ENCODE data around the gene TMBIM1.
"Not testable (repeated sequence)": the region's sequence is repeated elsewhere in the genome, so short reads cannot be mapped to it uniquely, and the experiment has no call there.

TMBIM1 gene

GRCh38 chr2:218290316-218291261 is 1.7 kb downstream of the TMBIM1 start:
- DNase-seq, result peak; percentile 44

DNA sequence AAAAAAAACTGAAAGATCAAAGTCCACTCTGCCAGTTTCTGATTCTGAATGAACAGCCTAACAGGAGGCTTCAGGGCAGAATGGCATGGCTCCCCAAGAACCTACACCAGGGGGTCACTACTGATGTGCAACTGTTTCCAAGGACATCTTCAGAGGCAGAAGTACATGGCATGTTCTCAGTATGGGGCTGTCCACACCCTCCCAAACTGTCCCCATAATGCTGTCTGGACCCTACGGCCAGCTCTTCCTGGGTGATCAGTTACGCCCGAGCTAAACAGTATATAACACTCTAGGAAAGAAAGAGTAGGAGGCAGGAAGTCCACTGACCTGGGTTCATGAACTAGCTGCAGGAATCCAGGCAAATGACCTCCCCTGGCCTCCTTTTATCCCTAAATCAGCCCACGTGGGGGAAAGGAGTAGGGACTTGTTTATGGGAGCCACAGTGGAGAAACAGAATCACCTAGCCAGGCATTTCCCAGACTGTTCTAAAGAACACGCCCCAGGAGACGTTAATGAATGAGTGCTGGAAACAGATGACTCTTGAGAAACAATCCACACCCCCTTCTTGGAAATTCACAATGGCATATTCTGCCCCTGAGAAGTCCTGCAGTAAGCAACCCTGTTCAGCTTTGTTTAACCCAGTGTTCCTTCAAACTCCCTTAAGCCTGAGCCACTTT is 2.5 kb downstream of the TMBIM1 start:
- DNase-seq, result no peak

DNA sequence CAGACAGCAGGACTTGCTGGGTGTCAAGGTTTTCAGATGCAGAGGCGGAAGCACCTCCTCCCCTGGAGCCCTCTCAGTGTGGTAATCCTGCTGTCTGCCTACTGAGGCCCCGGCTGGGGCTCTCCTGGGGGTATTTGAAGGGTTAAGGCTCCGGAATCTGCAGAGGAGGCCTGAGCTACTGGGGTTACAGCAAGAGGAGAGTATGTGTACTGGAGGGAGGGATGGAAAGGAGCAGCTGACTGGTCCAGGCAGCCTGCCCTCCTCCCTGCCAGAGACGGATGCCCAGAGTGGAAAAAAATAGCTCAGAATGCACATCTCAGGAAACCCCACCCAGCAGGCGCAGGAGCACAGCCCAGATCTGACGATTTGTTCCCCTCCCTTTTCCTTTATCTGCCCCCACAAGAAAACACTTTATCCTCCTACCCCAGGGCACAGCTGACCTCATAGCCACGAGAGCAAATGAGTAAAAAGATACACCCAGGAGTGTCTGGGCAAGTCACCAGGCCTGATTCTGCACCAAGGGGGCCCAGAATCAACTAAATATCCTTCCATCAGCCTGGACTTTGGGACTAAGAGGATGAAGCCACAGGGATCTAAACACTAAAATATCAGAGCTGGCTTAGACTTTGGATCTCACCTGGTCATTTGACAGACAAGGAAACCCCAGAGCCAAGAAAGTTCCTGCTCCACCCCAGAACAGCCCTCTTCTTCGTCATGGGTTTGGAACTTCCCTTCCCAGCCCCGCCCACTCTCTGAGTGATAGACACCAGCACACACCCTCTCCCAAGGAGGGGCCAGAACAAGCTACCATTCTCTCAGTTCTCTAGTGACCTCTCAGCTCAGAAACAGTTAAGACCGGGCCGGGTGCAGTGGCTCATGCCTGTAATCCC is 5.5 kb downstream of the TMBIM1 start:
- peak; percentile 81 for DNase-seq

- no peak for DNase-seq
Measured at GRCh38 chr2:218285604-218286003, 6.7 kb downstream of the TMBIM1 start.

- peak; percentile 74 for DNase-seq
Measured at GRCh38 chr2:218284106-218284811, 8.0 kb downstream of the TMBIM1 start.

DNA sequence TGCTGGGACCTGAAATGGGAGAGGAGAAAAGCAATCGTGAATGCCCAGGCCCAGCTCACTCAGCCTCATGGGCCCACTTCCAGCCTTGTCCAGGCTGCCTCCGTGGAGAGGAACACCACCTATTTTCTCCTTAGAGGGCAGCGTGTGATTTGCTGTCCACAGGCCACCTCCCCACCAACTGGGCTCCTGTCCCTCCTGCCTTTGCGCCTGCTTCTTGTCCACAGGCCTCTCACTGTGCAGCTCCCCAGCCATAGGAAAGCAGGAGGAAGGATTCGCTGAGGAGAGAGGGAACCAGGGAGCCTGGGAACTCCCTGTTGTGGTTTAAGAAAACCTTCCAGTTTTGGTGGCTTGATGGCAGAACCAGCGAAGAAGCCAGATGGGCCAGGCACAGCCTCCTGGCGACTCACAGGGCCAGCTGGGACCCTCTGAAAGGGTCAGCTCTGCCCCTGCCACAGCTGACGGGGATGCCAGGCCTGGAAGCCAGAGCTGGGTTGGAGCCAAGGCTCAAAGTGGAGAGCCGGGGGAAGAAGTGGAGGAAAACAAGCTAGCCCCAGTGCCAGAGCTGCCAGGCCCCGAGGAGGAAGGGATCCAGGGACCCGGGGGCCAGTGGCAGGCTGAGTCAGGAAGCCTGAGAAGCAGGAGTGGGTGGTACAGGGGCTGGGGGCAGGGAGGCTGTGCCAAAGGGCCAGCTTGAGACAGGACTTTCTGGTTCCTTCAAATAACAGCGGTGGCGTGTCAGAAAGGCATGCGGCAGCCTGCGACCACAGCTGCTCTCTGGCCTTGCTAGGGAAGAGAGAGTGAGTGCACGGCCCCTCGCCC is 9.9 kb downstream of the TMBIM1 start:
- no peak for DNase-seq

GRCh38 chr2:218281449-218281848 is 10.9 kb downstream of the TMBIM1 start:
- DNase-seq, result no peak

DNA sequence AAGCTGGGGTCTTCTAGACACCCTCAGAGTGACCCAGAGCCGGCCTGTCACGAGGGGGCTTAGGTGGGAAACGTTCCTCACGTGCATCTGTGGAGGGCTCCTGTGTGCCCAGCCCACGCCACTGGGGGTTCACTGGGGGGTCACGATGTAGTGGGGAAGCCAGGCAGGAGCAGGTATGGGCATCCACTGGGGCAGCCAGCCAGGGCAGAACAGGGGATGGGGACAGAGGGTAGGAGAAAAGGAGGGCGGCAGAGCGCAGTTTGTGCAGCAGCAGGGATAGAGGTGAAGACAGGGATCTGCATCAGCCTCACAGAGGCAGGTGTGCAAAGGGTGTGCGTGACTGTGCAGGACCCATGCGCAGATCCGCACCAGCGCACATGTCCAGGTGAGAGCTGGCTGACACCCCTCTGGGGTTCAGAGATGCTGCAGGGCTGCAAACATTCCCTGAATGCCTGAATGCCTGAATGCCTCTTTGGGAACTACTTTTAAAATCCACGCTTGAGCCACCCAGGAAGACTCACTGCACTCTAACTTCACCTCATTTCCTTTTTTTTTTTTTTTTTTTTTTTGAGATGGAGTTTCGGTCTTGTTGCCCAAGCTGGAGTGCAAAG is 11.9 kb downstream of the TMBIM1 start:
- no peak for DNase-seq

- no peak for DNase-seq
Measured at GRCh38 chr2:218278531-218279360, 13.6 kb downstream of the TMBIM1 start.

DNA sequence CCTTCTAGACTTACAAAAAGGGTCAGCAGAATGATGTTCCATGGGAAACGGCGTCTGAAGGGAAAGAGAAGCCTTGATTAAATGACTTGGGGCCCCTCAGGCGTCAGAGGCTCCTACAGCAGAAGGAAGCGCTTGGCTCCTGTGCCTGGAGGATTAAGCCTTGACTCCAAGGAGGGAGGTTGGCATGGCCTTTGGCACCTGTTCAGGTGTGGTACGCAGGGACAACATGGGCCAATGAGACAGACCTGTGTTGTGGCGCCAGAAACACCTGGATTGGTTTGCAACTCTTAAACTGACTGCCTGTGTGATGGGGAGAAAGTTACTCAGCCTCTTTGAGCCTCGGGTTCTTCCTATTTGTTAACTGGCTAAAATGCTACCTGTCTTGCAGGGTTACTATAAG is 14.4 kb downstream of the TMBIM1 start:
- DNase-seq, result no peak

DNA sequence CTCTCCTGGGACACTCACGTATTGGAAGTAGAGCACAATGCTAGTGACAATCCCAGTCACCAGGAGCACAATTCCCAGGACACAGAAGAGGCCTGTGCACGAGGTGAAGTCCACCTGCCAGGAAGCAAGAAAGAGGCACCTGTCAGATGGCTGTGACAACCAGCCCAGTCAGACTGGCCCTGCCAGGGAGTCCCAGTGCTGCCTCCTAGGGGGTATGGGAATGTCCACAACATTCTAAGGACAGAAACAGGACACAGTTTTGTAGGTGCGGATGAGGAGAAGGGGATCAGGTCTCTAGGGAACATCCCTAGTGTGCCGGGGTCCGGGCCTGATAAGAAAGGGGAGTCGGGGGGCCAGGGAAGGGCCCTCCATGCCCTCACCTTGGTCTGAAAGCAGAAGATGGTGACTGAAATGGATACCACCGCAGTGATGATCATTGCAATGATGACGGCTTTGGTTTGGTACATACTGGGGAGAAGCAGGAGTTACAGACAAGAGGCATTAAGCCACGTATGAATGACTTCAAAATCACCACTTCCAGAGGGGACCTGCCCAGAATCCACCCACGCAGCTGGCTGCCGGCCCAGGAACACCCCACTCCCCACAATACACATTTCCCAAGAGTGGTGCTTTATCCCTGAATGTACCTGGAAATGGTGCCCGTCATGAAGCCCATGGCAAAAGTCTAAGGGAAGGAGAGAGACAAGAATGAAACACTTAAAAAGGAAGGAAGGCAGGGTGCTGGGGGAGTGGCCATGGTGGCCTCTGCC is 15.1 kb downstream of the TMBIM1 start:
- no peak for DNase-seq

- DNase-seq, result no peak
Measured at GRCh38 chr2:218275371-218276072, 16.8 kb downstream of the TMBIM1 start.

DNA sequence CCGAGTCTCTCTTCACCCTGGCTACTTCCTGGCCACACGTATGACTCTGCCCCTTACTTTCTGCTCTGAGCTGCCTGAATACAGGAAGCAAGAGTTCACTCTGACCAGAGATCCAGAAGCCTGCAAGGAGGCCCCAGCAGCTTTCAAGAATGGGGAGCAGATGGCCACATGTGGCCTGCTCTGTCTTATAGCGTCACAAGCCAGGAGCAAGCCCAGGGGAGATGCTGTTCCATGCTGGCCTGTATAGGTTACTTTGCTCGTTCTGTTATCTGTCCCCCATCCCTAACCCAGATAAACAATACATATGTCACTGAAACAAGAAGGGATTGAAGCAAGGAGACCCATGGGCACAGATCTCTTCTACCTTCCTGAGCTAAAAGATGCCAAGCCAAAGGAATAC is 17.7 kb downstream of the TMBIM1 start:
- DNase-seq, result no peak

DNA sequence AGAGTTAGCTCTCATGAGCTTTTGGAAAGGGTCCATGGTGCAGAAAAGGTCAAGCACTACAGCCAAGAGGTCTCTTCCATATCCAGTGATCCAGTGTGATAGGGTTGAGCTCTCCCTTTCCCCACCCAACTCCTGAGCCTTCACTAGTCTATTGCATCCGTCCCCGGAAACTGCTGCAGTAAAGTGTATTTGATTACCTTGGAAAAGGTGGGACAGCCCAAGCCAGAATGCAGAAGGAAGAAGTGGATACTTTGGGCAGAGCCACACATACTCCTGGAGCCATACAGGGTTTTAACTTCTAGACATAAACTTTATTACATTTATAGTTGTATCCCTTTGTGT is 18.4 kb downstream of the TMBIM1 start:
- no peak for DNase-seq

- not testable (repeated sequence) for DNase-seq
Measured at GRCh38 chr2:218273214-218273907, 18.9 kb downstream of the TMBIM1 start.

DNA sequence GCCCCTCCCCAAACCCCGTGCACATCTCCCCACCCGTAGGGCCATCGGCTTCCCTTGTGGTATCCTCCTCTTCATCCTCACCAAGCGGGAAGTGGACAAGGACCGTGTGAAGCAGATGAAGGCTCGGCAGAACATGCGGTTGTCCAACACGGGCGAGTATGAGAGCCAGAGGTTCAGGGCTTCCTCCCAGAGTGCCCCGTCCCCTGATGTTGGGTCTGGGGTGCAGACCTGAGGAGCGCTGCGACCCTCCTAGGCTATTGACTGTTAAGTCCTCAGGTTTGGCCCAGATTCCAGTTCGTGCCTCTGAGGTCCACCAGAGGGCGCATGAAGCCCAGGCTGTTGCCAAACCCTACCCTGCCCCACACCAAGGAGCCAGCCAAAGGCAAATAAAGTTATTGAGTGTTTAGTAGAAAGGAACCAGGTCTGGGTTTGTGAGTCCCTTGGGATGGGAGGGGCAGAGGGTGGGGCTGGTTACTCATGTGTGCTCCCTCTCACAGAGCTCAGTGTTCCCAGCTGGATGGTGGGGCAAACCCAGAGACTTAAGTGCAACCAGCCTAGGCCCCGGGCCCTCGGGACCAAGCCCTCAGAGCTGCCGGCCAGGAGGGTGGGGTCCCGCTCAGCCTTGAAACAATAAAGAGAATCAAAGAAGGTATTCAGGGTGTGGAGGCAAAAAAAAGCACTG is 19.6 kb downstream of the TMBIM1 start:
- DNase-seq, result peak; percentile 82

DNA sequence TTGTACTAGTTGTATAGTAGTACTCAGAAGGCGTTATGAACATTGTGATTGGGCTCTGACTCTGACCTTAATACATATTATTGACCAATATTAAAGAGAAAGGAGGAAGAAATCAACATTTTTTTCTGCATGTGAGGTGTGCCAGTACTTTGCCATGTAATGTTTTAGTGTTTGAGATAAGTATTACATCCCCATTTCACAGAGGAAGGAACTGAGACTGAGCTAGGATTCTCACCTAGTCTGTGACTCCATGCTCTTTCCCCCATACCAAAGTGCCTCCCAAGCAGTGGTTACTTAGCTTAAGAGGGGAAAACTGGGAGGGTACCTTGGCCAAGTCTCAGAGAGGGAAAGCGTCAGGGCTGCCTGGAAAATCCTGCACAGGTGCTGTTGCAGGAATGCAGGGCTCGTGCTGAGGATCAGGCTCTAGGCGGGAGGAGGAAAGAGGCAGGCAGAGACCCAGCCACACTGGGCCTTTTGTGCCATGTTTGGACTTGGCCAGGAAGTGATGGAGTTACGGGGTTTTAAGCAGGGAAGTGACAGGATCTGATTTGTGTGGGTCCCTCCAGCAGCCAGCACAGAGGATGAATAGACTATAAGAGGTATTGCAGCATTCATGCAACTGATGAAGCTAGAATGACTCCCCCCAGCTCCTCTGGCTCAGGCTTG is 20.3 kb downstream of the TMBIM1 start:
- DNase-seq, result no peak

Measured in activated naive CD4-positive, alpha-beta T cell treated with Interleukin-2 at 50 U/mL for 16 hours (primary cell).